Smooth muscle cell (in vitro differentiated cells): ENCODE results near the gene OR2AE1. TPM values are rescaled to one million over a fixed set of nuclear protein-coding genes. Genes with fewer than 3 reads are reported as not detected.
"Not testable (repeated sequence)": the region's sequence is repeated elsewhere in the genome, so short reads cannot be mapped to it uniquely, and the experiment has no call there.

ENCODE experiments used
- DNase-seq: peaks from one replicate; lab custom pipeline; 2025; ENCODE audit not compliant: unreplicated experiment; lab: John Stamatoyannopoulos, UW
- H2AFZ ChIP-seq: fragments of 200-600 bp; sonication (generic); 2 replicates; pipeline ENCODE4 v1.6.0; 2016; ENCODE audit warnings: antibody characterized with exemption, low read depth, mild to moderate bottlenecking
- H3F3A ChIP-seq: fragments of 200-600 bp; sonication (generic); 2 replicates; pipeline ENCODE4 v1.6.0; 2017; ENCODE audit warnings: antibody characterized with exemption, low read depth
- H3K27ac ChIP-seq: fragments of 200-600 bp; sonication (generic); 2 replicates; pipeline ENCODE4 v1.5.1; 2016; ENCODE audit warnings: low read depth, mild to moderate bottlenecking
- H3K27me3 ChIP-seq: fragments of 200-600 bp; sonication (generic); 2 replicates; pipeline ENCODE4 v1.6.1; 2016; ENCODE audit warnings: low read depth, mild to moderate bottlenecking
- H3K36me3 ChIP-seq: fragments of 200-600 bp; sonication (generic); 2 replicates; pipeline ENCODE4 v1.5.1; 2016; ENCODE audit warnings: low read depth
- H3K4me1 ChIP-seq: fragments of 200-600 bp; sonication (generic); 2 replicates; pipeline ENCODE4 v1.5.1; 2016; ENCODE audit warnings: low read depth
- H3K4me2 ChIP-seq: fragments of 200-600 bp; sonication (generic); 2 replicates; pipeline ENCODE4 v1.6.0; 2016; ENCODE audit warnings: mild to moderate bottlenecking
- H3K4me3 ChIP-seq: fragments of 200-600 bp; sonication (generic); 2 replicates; pipeline ENCODE4 v1.5.1; 2016; ENCODE audit warnings: mild to moderate bottlenecking
- H3K79me2 ChIP-seq: fragments of 200-600 bp; sonication (generic); 2 replicates; pipeline ENCODE4 v1.6.0; 2016; ENCODE audit warnings: low read depth, mild to moderate bottlenecking
- H3K9ac ChIP-seq: fragments of 200-600 bp; sonication (generic); 2 replicates; pipeline ENCODE4 v1.6.0; 2016; ENCODE audit warnings: low read depth
- H3K9me3 ChIP-seq: fragments of 200-600 bp; sonication (generic); replicated peaks from 2 replicates; pipeline ENCODE4 v1.5.1; 2016; ENCODE audit warnings: low read depth
- H4K20me1 ChIP-seq: fragments of 200-600 bp; sonication (generic); 2 replicates; pipeline ENCODE4 v1.6.0; 2016; ENCODE audit warnings: low read depth
- WGBS: methylation state at CpG from one replicate; pipeline ENCODE4 v1.1.7; 2016; ENCODE audit warnings: low lambda C conversion rate; 5-methylcytosine and 5-hydroxymethylcytosine counted together
- polyA plus RNA-seq: library from polyadenylated mRNA; unstranded; fragments of >200 nt; fragmentation: Nextera tagmentation; extraction: Ambion mirVana; gene quantifications from 2 replicates; pipeline ENCODE4 v1.2.1, GENCODE V29; 2016
- total RNA-seq: library from RNA; depleted of rRNA; stranded (reverse); fragments of >200 nt; gene quantifications from 2 replicates; pipeline ENCODE4 v1.2.3, GENCODE V29; 2014
- TF ChIP-seq, protein P1 (sequence below): fragments of 200-600 bp; sonication (generic); IDR thresholded peaks from 2 replicates; pipeline ENCODE4 v1.5.1; 2017; ENCODE audit warnings: borderline replicate concordance, mild to moderate bottlenecking, antibody characterized with exemption; ENCODE audit not compliant: insufficient read depth, poor library complexity, severe bottlenecking

The OR2AE1 gene
- total and polyA plus RNA-seq, 2 experiments from 2014 or later: not detected

DNA sequence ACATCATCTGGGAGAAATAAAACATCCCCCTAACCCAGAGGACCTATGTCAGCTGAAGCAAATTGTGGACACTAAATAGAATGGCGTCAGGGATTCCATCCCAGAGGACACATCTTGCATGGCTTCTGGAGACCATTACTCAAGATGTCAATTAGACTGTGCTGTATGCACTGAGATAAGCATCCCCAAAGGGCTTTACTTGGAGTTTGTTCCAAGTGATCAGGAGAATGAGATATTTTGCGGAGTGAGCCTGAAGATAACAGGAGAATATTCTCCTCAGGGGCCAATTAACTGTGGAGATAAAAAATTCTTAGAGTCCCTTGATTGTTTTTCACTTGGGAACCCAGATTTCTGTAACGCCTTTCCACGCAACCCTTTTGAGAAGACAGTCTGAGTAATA is 4.5 kb upstream of the OR2AE1 start:
- Histone ChIP-seq H3K79me2 (no peaks in the 10 kb centered on the region), H3K4me3 (no peak overlapping the region), H2AFZ (no peak overlapping the region), H3K36me3 (no peaks in the 10 kb centered on the region), H3K9ac (no peak overlapping the region), H3K27me3 (no peaks in the 10 kb centered on the region), H3K9me3 (no peaks in the 10 kb centered on the region), H3K27ac (no peak overlapping the region), H3K4me2 (no peak overlapping the region), H3F3A (no peaks in the 10 kb centered on the region), H4K20me1 (no peaks in the 10 kb centered on the region), H3K4me1 (no peaks in the 10 kb centered on the region)
- 88% methylated on average over 4 of the region's 4 CpGs for WGBS
- TF ChIP-seq, protein P1, sequence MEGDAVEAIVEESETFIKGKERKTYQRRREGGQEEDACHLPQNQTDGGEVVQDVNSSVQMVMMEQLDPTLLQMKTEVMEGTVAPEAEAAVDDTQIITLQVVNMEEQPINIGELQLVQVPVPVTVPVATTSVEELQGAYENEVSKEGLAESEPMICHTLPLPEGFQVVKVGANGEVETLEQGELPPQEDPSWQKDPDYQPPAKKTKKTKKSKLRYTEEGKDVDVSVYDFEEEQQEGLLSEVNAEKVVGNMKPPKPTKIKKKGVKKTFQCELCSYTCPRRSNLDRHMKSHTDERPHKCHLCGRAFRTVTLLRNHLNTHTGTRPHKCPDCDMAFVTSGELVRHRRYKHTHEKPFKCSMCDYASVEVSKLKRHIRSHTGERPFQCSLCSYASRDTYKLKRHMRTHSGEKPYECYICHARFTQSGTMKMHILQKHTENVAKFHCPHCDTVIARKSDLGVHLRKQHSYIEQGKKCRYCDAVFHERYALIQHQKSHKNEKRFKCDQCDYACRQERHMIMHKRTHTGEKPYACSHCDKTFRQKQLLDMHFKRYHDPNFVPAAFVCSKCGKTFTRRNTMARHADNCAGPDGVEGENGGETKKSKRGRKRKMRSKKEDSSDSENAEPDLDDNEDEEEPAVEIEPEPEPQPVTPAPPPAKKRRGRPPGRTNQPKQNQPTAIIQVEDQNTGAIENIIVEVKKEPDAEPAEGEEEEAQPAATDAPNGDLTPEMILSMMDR: no peak
- DNase-seq: no peak

DNA sequence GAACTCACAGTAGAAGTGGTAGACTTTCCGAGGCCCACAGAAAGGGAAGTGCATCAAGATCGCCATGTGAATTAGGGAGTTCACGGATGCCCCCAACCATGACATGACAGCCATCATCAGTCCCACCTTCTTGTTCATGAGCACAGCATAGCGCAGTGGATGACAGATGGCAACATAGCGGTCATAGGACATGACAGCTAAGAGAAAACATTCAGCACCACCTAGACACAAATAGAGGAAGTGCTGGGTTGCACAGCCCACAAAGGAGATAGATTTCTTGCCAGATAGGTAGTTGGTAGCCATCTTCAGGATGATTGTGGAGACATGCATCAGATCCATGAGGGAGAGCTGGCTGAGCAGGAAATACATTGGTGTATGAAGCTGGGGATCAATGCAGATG is 342 bp downstream of the OR2AE1 start:
- H3K79me2 ChIP-seq: no peaks in the 10 kb centered on the region
- 91% methylated on average over 5 of the region's 5 CpGs for WGBS
- H2AFZ ChIP-seq: no peak overlapping the region
- DNase-seq: no peak
- no peaks in the 10 kb centered on the region for H3K27me3 ChIP-seq
- no peaks in the 10 kb centered on the region for H4K20me1 ChIP-seq
- no peak overlapping the region for H3K4me3 ChIP-seq
- H3K4me1 ChIP-seq: no peaks in the 10 kb centered on the region
- H3K9ac ChIP-seq: no peak overlapping the region
- no peaks in the 10 kb centered on the region for H3K36me3 ChIP-seq
- no peaks in the 10 kb centered on the region for H3F3A ChIP-seq
- no peak overlapping the region for H3K27ac ChIP-seq
- no peak overlapping the region for H3K4me2 ChIP-seq
- TF ChIP-seq, protein P1: no peak
- no peaks in the 10 kb centered on the region for H3K9me3 ChIP-seq

DNA sequence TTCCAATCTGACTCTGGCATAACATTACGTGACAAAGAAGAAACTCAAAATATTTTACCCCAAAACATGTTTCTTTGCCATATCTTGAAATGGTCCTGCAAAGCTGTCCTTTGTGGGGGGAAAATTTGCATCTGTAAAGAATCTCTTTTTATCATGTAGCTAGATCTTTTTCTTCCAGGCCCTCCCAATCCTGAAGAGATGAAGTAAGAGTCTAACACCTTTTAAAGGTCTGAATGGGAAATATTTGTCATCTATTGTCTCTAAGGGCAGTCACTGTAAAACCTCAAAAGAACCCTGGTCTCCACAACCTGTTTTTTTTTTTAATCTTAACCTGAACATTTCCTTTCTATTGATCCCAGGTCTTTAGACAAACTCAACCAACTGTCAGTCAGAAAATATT is 8.6 kb downstream of the OR2AE1 start:
- TF ChIP-seq, protein P1: no peak
- Histone ChIP-seq H3K27me3 (no peaks in the 10 kb centered on the region), H3K9me3 (no peaks in the 10 kb centered on the region), H3K36me3 (no peaks in the 10 kb centered on the region), H3K4me3 (no peak overlapping the region), H3K27ac (no peak overlapping the region), H3F3A (no peaks in the 10 kb centered on the region), H4K20me1 (no peaks in the 10 kb centered on the region), H3K4me2 (no peak overlapping the region), H2AFZ (no peak overlapping the region), H3K9ac (no peak overlapping the region), H3K4me1 (no peaks in the 10 kb centered on the region), H3K79me2 (no peaks in the 10 kb centered on the region)
- WGBS: 77% methylated on average over 1 of the region's 1 CpG
- no peak for DNase-seq

DNA sequence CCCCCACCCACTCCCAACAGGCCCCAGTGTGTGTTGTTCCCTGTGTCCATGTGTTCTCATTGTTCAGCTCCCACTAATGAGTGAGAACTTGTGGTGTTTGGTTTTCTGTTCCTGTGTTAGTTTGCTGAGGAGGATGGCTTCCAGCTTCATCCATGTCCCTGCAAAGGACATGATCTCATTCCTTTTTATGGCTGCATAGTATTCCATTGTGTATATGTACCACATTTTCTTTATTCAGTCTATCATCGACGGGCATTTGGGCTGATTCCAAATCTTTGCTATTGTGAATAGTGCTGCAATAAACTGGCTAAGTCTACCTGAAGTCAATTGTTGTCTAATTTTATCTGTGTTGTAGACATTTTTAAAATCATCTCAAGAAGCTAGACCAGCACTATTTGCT is 9.4 kb downstream of the OR2AE1 start:
- 95% methylated on average over 2 of the region's 2 CpGs for WGBS
- not testable (repeated sequence) for H3K27ac ChIP-seq, H3K9ac ChIP-seq, H3K79me2 ChIP-seq, H3K4me1 ChIP-seq, H3K27me3 ChIP-seq, H3K4me2 ChIP-seq, H4K20me1 ChIP-seq, H3K9me3 ChIP-seq, H2AFZ ChIP-seq, H3K4me3 ChIP-seq, H3K36me3 ChIP-seq, DNase-seq, H3F3A ChIP-seq
